ENCODE measurements around the gene KCNQ1. TPM values are rescaled to one million over a fixed set of nuclear protein-coding genes. Genes with fewer than 3 reads are reported as not detected.

Gene KCNQ1
- total and polyA plus RNA-seq, 2 of the 13 experiments (the other 11 are each of a cell fraction or from before 2014, with no cell fraction given): 0.02 to 0.08 TPM

DNA sequence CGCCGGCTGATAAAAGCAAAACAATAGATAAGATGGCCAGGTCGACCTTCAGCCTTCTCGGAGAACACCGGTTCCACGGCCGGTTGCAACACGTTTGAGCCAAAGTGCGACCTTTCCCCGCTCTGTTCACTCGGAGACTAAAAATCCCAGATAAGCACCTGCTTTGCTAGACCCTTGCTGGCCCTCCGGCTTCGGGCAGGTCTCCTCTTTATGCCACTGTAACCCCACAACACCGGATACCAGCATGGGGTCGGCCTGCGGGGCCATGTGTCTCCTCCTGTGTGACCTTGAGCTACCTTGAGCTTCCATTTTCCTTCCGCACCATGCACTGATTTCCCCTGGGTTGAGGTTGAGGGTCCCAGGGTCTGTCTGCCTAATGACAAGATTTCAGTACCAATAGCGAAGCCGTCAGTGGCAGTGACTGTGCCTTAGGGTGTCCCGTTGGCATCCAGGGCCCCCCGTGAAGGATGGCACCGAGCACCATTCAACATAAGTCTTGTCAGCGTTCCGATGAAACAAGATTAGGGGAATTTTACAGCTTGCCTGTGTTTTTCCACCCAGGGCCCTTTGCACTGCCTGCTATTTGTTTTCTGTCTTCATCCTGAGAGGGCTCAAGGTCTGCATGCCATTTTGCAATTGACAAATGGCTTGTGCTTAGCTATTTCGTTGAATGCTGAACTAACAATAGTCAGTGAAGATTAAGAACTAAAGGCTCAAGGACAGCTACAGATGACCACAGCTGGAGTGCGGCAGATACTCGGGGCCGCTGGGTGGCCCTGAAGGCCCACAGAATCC, 118.6 kb downstream of the KCNQ1 start (continued):
- TF ChIP-seq, protein P1, sequence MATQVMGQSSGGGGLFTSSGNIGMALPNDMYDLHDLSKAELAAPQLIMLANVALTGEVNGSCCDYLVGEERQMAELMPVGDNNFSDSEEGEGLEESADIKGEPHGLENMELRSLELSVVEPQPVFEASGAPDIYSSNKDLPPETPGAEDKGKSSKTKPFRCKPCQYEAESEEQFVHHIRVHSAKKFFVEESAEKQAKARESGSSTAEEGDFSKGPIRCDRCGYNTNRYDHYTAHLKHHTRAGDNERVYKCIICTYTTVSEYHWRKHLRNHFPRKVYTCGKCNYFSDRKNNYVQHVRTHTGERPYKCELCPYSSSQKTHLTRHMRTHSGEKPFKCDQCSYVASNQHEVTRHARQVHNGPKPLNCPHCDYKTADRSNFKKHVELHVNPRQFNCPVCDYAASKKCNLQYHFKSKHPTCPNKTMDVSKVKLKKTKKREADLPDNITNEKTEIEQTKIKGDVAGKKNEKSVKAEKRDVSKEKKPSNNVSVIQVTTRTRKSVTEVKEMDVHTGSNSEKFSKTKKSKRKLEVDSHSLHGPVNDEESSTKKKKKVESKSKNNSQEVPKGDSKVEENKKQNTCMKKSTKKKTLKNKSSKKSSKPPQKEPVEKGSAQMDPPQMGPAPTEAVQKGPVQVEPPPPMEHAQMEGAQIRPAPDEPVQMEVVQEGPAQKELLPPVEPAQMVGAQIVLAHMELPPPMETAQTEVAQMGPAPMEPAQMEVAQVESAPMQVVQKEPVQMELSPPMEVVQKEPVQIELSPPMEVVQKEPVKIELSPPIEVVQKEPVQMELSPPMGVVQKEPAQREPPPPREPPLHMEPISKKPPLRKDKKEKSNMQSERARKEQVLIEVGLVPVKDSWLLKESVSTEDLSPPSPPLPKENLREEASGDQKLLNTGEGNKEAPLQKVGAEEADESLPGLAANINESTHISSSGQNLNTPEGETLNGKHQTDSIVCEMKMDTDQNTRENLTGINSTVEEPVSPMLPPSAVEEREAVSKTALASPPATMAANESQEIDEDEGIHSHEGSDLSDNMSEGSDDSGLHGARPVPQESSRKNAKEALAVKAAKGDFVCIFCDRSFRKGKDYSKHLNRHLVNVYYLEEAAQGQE (IDR thresholded peaks at IDR 0.05; ENCODE audit: borderline replicate concordance in 1 of 2, low read depth in 1 of 2, low read length in 2 of 2): no peak
- no peak for TF ChIP-seq ZNF879 (CRISPR knock-in tag; IDR thresholded peaks at IDR 0.05)
- TF ChIP-seq ZNF550 (CRISPR knock-in tag; IDR thresholded peaks at IDR 0.05; ENCODE audit: borderline replicate concordance): 0 out of 2 replicates have a peak, but pooled peaks have one; percentile 41
- no peak; the same call in 2 of the 3 replicates for TF ChIP-seq MXI1 (IDR thresholded peaks at IDR 0.05; ENCODE audit: borderline replicate concordance, low read depth, low read length)
- no peak for TF ChIP-seq ATF7 (IDR thresholded peaks at IDR 0.05)
- no peak for TF ChIP-seq ATF7 (CRISPR knock-in tag; IDR thresholded peaks at IDR 0.05)
- TF ChIP-seq, protein P2, sequence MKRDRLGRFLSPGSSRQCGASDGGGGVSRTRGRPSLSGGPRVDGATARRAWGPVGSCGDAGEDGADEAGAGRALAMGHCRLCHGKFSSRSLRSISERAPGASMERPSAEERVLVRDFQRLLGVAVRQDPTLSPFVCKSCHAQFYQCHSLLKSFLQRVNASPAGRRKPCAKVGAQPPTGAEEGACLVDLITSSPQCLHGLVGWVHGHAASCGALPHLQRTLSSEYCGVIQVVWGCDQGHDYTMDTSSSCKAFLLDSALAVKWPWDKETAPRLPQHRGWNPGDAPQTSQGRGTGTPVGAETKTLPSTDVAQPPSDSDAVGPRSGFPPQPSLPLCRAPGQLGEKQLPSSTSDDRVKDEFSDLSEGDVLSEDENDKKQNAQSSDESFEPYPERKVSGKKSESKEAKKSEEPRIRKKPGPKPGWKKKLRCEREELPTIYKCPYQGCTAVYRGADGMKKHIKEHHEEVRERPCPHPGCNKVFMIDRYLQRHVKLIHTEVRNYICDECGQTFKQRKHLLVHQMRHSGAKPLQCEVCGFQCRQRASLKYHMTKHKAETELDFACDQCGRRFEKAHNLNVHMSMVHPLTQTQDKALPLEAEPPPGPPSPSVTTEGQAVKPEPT (CRISPR knock-in tag; IDR thresholded peaks at IDR 0.05; ENCODE audit: low read depth): peak; percentile 37; the same call in 1 of the 2 replicates
- TF ChIP-seq ZNF350 (CRISPR knock-in tag; IDR thresholded peaks at IDR 0.05; ENCODE audit: borderline replicate concordance, low read depth): peak; percentile 55; the same call in 1 of the 2 replicates
- TF ChIP-seq SNRNP70 (IDR thresholded peaks at IDR 0.05; ENCODE audit: low read depth, low read length): no peak
- no peak for TF ChIP-seq PRPF4 (IDR thresholded peaks at IDR 0.05; ENCODE audit: low read depth, low read length, poor library complexity, severe bottlenecking)
- no peak; the same call in 1 of the 2 replicates for TF ChIP-seq ZNF562 (CRISPR knock-in tag; IDR thresholded peaks at IDR 0.05; ENCODE audit: borderline replicate concordance)
- TF ChIP-seq, protein P3, sequence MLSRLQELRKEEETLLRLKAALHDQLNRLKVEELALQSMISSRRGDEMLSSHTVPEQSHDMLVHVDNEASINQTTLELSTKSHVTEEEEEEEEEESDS (CRISPR knock-in tag; IDR thresholded peaks at IDR 0.05; ENCODE audit: borderline replicate concordance): peak; percentile 64; the same call in 1 of the 2 replicates
- no peak for TF ChIP-seq POLR2A (IDR thresholded peaks at IDR 0.05; ENCODE audit: insufficient read depth in 1 of 2, low read depth in 2 of 2, low read length in 2 of 2)
- peak; percentile 46; the same call in 1 of the 2 replicates for TF ChIP-seq ZNF605 (CRISPR knock-in tag; IDR thresholded peaks at IDR 0.05)
- no peak for TF ChIP-seq HNRNPK (IDR thresholded peaks at IDR 0.05; ENCODE audit: low read depth, low read length, poor library complexity, severe bottlenecking)
- peak; percentile 50; the same call in 1 of the 2 replicates for TF ChIP-seq ZNF792 (CRISPR knock-in tag; IDR thresholded peaks at IDR 0.05)
- no peak; the same call in 1 of the 2 replicates for TF ChIP-seq RXRA (CRISPR knock-in tag; IDR thresholded peaks at IDR 0.05)
- TF ChIP-seq BRD4 (CRISPR knock-in tag; IDR thresholded peaks at IDR 0.05): no peak; the same call in 1 of the 2 replicates
- TF ChIP-seq, protein P4, sequence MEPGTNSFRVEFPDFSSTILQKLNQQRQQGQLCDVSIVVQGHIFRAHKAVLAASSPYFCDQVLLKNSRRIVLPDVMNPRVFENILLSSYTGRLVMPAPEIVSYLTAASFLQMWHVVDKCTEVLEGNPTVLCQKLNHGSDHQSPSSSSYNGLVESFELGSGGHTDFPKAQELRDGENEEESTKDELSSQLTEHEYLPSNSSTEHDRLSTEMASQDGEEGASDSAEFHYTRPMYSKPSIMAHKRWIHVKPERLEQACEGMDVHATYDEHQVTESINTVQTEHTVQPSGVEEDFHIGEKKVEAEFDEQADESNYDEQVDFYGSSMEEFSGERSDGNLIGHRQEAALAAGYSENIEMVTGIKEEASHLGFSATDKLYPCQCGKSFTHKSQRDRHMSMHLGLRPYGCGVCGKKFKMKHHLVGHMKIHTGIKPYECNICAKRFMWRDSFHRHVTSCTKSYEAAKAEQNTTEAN (CRISPR knock-in tag; conservative IDR thresholded peaks at IDR 0.05): 0 out of 2 replicates have a peak, but pooled peaks have one; percentile 43
- no peak for TF ChIP-seq ZNF101 (CRISPR knock-in tag; IDR thresholded peaks at IDR 0.05; ENCODE audit: borderline replicate concordance, low read depth)
- no peak for TF ChIP-seq ZFP41 (CRISPR knock-in tag; IDR thresholded peaks at IDR 0.05; ENCODE audit: borderline replicate concordance)
- no peak for TF ChIP-seq IRX3 (CRISPR knock-in tag; IDR thresholded peaks at IDR 0.05; ENCODE audit: borderline replicate concordance, low read depth)
- TF ChIP-seq ZNF251 (CRISPR knock-in tag; IDR thresholded peaks at IDR 0.05): no peak

Measured in HepG2 (cell line).